Prostate gland (tissue), 2 donors: Measurements from ENCODE around the gene LHX6. TPM values are rescaled to one million over a fixed set of nuclear protein-coding genes. Genes with fewer than 3 reads are reported as not detected.
A peak's percentile ranks its signal among the peaks of the same experiment; 100 is the strongest.

Experiments
- DNase-seq: peaks from one replicate; pipeline ENCODE4 v3.0.0-alpha.2; 2019; ENCODE audit warnings: low spot score
- H3K27ac ChIP-seq, 2 donors: fragments of 200-600 bp; sonication (generic); 2 replicates each; pipeline ENCODE4 v1.5.1; 2017 to 2019
- H3K27me3 ChIP-seq: fragments of 200-600 bp; sonication (generic); replicated peaks from 2 replicates; pipeline ENCODE4 v1.5.1; 2019; ENCODE audit not compliant: insufficient read depth
- H3K36me3 ChIP-seq, 2 donors: fragments of 200-600 bp; sonication (generic); 1 replicate in 1 of 2; 2 replicates in 1 of 2; pipeline versions ENCODE4 v1.5.1 to v1.8.1; 2017 to 2019
- H3K4me1 ChIP-seq: fragments of 200-600 bp; sonication (generic); replicated peaks from 2 replicates; pipeline ENCODE4 v1.5.1; 2019
- H3K4me3 ChIP-seq, 2 donors: fragments of 200-600 bp; sonication (generic); 2 replicates each; pipeline ENCODE4 v1.5.1; 2017 to 2019
- H3K9me3 ChIP-seq: fragments of 200-600 bp; sonication (generic); 2 replicates; pipeline ENCODE4 v1.5.1; 2017
- CTCF ChIP-seq, 4 experiments: fragments of 200-600 bp in 2 of 4; fragments of 450-650 bp in 2 of 4; sonication (generic) in 2 of 4; IDR thresholded peaks; 1 replicate in 3 of 4; 2 replicates in 1 of 4; pipeline ENCODE4 v1.5.1; 2016 to 2019; ENCODE audit warnings: antibody characterized with exemption in 4 of 4, mild to moderate bottlenecking in 2 of 4, moderate library complexity in 2 of 4
- POLR2A ChIP-seq: fragments of 450-650 bp; IDR thresholded peaks from one replicate; pipeline ENCODE4 v1.6.1; 2016; ENCODE audit warnings: antibody characterized with exemption, mild to moderate bottlenecking
- POLR2AphosphoS5 ChIP-seq: sonication (generic); formaldehyde crosslinking; IDR thresholded peaks from one replicate; pipeline ENCODE4 v1.6.1; 2017; ENCODE audit warnings: antibody characterized with exemption
- WGBS: methylation state at CpG from one replicate; pipeline ENCODE4 v1.1.5; 2018; 5-methylcytosine and 5-hydroxymethylcytosine counted together
- intact Hi-C: fragments of 100-400 bp; cut with DNase I; formaldehyde crosslinking; loops from one replicate; pipeline ENCODE4 v1.14.2; 2022
- total RNA-seq, 2 donors: library from RNA; depleted of rRNA; stranded (reverse); fragments of >200 nt; gene quantifications; one replicate each; pipeline ENCODE4 v1.1.0, GENCODE V29; 2016

LHX6 gene
- total RNA-seq, 2 donors from 2014 or later: 2.7 to 7.3 TPM

GRCh38 chr9:122261469-122261881 lies 32.7 kb upstream of the LHX6 start:
- WGBS: 9% methylated on average over 1 of the region's 1 CpG
- no peaks in the 10 kb centered on the region for H3K9me3 ChIP-seq
- no peak overlapping the region for H3K27ac ChIP-seq
- peak; percentile 12 for TF ChIP-seq POLR2AphosphoS5
- TF ChIP-seq POLR2A: no peak
- TF ChIP-seq CTCF (IDR thresholded peaks at IDR 0.05): no peak
- no peak overlapping the region for H3K4me3 ChIP-seq
- H3K27me3 ChIP-seq: no peaks in the 10 kb centered on the region
- intact Hi-C loops: no loop called here
- peak; percentile 30 for DNase-seq
- peaks cover 7% of the 10 kb centered on the region for H3K4me1 ChIP-seq
- peaks cover 0 to 4% of the 10 kb centered on the region in 2 donors for H3K36me3 ChIP-seq

DNA sequence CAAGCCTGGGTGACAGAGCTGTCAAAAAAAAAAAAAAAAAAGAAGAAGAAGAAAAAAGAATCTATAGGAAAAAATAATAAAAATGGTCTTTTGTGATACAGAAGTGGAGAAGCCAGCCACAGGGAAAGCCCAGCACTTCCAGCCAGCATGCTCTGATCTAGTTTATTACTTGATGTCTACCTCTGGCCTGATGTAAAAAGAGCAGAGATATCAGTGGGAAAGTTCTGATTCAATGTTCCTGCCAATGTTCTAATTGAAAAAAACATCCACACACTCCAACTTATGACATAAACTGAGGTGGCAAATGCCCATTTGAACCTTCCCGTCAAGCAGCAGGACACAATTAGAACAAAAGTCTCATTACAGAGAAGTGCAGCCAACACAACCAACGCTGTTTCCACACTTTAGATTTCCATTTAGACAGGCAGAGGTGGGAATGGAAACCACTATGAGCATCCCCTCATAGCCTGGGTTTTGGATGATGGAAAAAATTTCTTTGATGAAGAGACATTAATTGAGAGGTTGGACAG lies 30.2 kb upstream of the LHX6 start:
- 80% methylated on average over 2 of the region's 2 CpGs for WGBS
- TF ChIP-seq CTCF (IDR thresholded peaks at IDR 0.05) (no peak), POLR2AphosphoS5 (no peak), POLR2A (no peak)
- Histone ChIP-seq H3K4me1 (peaks cover 7% of the 10 kb centered on the region), H3K27ac (no peak overlapping the region), H3K36me3 (peaks cover 0 to 4% of the 10 kb centered on the region in 2 donors), H3K4me3 (no peak overlapping the region), H3K9me3 (no peaks in the 10 kb centered on the region), H3K27me3 (no peaks in the 10 kb centered on the region)
- no peak for DNase-seq
- intact Hi-C loops: no loop called here

DNA sequence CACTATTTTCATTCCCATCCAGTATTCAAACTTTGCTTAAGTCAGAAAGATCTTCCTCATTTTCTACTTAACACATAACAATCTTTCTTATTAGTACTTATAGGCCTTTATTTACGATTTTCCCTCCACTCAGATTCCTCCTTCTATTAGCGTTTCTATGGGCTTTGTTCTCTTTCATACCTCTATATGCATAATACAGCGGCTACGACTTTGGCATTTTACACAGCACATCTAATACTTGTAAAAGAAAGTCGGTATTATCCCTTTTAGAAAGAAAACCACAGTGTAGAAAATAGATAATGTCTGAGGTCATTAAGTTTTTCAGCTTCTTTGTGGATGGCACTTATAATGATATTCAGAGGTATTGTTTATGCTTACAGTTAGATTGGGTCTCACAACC lies 27.4 kb upstream of the LHX6 start:
- Histone ChIP-seq H3K36me3 (peaks cover 0 to 4% of the 10 kb centered on the region in 2 donors), H3K4me3 (no peak overlapping the region), H3K27ac (no peak overlapping the region), H3K4me1 (no peaks in the 10 kb centered on the region), H3K9me3 (no peaks in the 10 kb centered on the region), H3K27me3 (no peaks in the 10 kb centered on the region)
- TF ChIP-seq CTCF (IDR thresholded peaks at IDR 0.05): no peak
- no peak for TF ChIP-seq POLR2A
- no peak for TF ChIP-seq POLR2AphosphoS5
- 86% methylated on average over 5 of the region's 5 CpGs for WGBS
- no peak for DNase-seq
- intact Hi-C loops: no loop called here

- no peaks in the 10 kb centered on the region for H3K27me3 ChIP-seq
- H3K4me1 ChIP-seq: no peaks in the 10 kb centered on the region
- H3K27ac ChIP-seq: no peak overlapping the region
- no peak for DNase-seq
- H3K36me3 ChIP-seq: peaks cover 0 to 4% of the 10 kb centered on the region in 2 donors
- H3K9me3 ChIP-seq: no peaks in the 10 kb centered on the region
- 87% methylated on average over 3 of the region's 3 CpGs for WGBS
- no peak overlapping the region for H3K4me3 ChIP-seq
- no peak for TF ChIP-seq POLR2A
- no peak for TF ChIP-seq CTCF (IDR thresholded peaks at IDR 0.05)
- no peak for TF ChIP-seq POLR2AphosphoS5
- intact Hi-C loops: no loop called here
Observed at GRCh38 chr9:122254761-122255160, 26.0 kb upstream of the LHX6 start.

GRCh38 chr9:122252796-122253195 lies 24.0 kb upstream of the LHX6 start:
- H3K27me3 ChIP-seq: no peaks in the 10 kb centered on the region
- TF ChIP-seq POLR2AphosphoS5: no peak
- TF ChIP-seq POLR2A: no peak
- TF ChIP-seq CTCF (IDR thresholded peaks at IDR 0.05): no peak
- H3K9me3 ChIP-seq: no peaks in the 10 kb centered on the region
- DNase-seq: no peak
- peaks cover 0 to 4% of the 10 kb centered on the region in 2 donors for H3K36me3 ChIP-seq
- no peaks in the 10 kb centered on the region for H3K4me1 ChIP-seq
- intact Hi-C loops: no loop called here
- WGBS: 60% methylated on average over 5 of the region's 5 CpGs
- H3K27ac ChIP-seq: no peak overlapping the region
- no peak overlapping the region for H3K4me3 ChIP-seq
